ENCODE measurements around the gene STK10.
"Not testable (repeated sequence)": the region's sequence is repeated elsewhere in the genome, so short reads cannot be mapped to it uniquely, and the experiment has no call there.

Gene STK10

GRCh38 chr5:172166030-172166826 is 21.8 kb downstream of the STK10 start:
- H3K27ac ChIP-seq (ENCODE audit: low read depth in 2 of 2, low read length in 2 of 2) = no peak overlapping the region
- H3K36me3 ChIP-seq (ENCODE audit: control insufficient read depth in 2 of 2, insufficient read depth in 2 of 2, low read length in 2 of 2) = no peaks in the 10 kb centered on the region
- peaks cover 5 to 6% of the 10 kb centered on the region in 2 donors for H3K4me1 ChIP-seq (ENCODE audit: control insufficient read depth in 2 of 2, insufficient read depth in 2 of 2, low read length in 2 of 2)

GRCh38 chr5:172165465-172165864 is 22.6 kb downstream of the STK10 start:
- peaks cover 5 to 6% of the 10 kb centered on the region in 2 donors for H3K4me1 ChIP-seq (ENCODE audit: control insufficient read depth in 2 of 2, insufficient read depth in 2 of 2, low read length in 2 of 2)

More at GRCh38 chr5:172166030-172166826, 21.8 kb downstream of the STK10 start:
- no peaks in the 10 kb centered on the region for H3K27me3 ChIP-seq (ENCODE audit: control insufficient read depth in 2 of 2, insufficient read depth in 2 of 2, low read length in 2 of 2)
- no peak overlapping the region for H3K9ac ChIP-seq (ENCODE audit: low read depth in 1 of 2, low read length in 2 of 2)
- H3K9me3 ChIP-seq (ENCODE audit: control insufficient read depth in 2 of 2, low read length in 2 of 2) = no peaks in the 10 kb centered on the region
- H3K4me3 ChIP-seq (ENCODE audit: low read length in 2 of 2) = no peak overlapping the region

GRCh38 chr5:172164769-172165212 is 23.2 kb downstream of the STK10 start:
- Histone ChIP-seq H3K27ac (ENCODE audit: low read depth in 2 of 2, low read length in 2 of 2) (no peak overlapping the region), H3K36me3 (ENCODE audit: control insufficient read depth in 2 of 2, insufficient read depth in 2 of 2, low read length in 2 of 2) (no peaks in the 10 kb centered on the region), H3K4me3 (ENCODE audit: low read length in 2 of 2) (no peak overlapping the region), H3K27me3 (ENCODE audit: control insufficient read depth in 2 of 2, insufficient read depth in 2 of 2, low read length in 2 of 2) (no peaks in the 10 kb centered on the region), H3K9me3 (ENCODE audit: control insufficient read depth in 2 of 2, low read length in 2 of 2) (no peaks in the 10 kb centered on the region), H3K4me1 (ENCODE audit: control insufficient read depth in 2 of 2, insufficient read depth in 2 of 2, low read length in 2 of 2) (peaks cover 5 to 6% of the 10 kb centered on the region in 2 donors), H3K9ac (ENCODE audit: low read depth in 1 of 2, low read length in 2 of 2) (no peak overlapping the region)

More at GRCh38 chr5:172165465-172165864, 22.6 kb downstream of the STK10 start:
- Histone ChIP-seq H3K27ac (ENCODE audit: low read depth in 2 of 2, low read length in 2 of 2) (no peak overlapping the region), H3K27me3 (ENCODE audit: control insufficient read depth in 2 of 2, insufficient read depth in 2 of 2, low read length in 2 of 2) (no peaks in the 10 kb centered on the region), H3K36me3 (ENCODE audit: control insufficient read depth in 2 of 2, insufficient read depth in 2 of 2, low read length in 2 of 2) (no peaks in the 10 kb centered on the region), H3K4me3 (ENCODE audit: low read length in 2 of 2) (no peak overlapping the region), H3K9ac (ENCODE audit: low read depth in 1 of 2, low read length in 2 of 2) (no peak overlapping the region), H3K9me3 (ENCODE audit: control insufficient read depth in 2 of 2, low read length in 2 of 2) (no peaks in the 10 kb centered on the region)

- Histone ChIP-seq H3K4me3 (ENCODE audit: low read length in 2 of 2) (no peak overlapping the region), H3K36me3 (ENCODE audit: control insufficient read depth in 2 of 2, insufficient read depth in 2 of 2, low read length in 2 of 2) (no peaks in the 10 kb centered on the region), H3K9ac (ENCODE audit: low read depth in 1 of 2, low read length in 2 of 2) (no peak overlapping the region), H3K9me3 (ENCODE audit: control insufficient read depth in 2 of 2, low read length in 2 of 2) (no peaks in the 10 kb centered on the region), H3K4me1 (ENCODE audit: control insufficient read depth in 2 of 2, insufficient read depth in 2 of 2, low read length in 2 of 2) (peaks cover 4 to 6% of the 10 kb centered on the region in 2 donors), H3K27ac (ENCODE audit: low read depth in 2 of 2, low read length in 2 of 2) (no peak overlapping the region), H3K27me3 (ENCODE audit: control insufficient read depth in 2 of 2, insufficient read depth in 2 of 2, low read length in 2 of 2) (no peaks in the 10 kb centered on the region)
Observed at GRCh38 chr5:172163346-172163745, 24.7 kb downstream of the STK10 start.

GRCh38 chr5:172162987-172163343 is 25.1 kb downstream of the STK10 start:
- Histone ChIP-seq H3K9me3 (ENCODE audit: control insufficient read depth in 2 of 2, low read length in 2 of 2) (no peaks in the 10 kb centered on the region), H3K4me3 (ENCODE audit: low read length in 2 of 2) (no peak overlapping the region), H3K36me3 (ENCODE audit: control insufficient read depth in 2 of 2, insufficient read depth in 2 of 2, low read length in 2 of 2) (no peaks in the 10 kb centered on the region), H3K27ac (ENCODE audit: low read depth in 2 of 2, low read length in 2 of 2) (no peak overlapping the region), H3K27me3 (ENCODE audit: control insufficient read depth in 2 of 2, insufficient read depth in 2 of 2, low read length in 2 of 2) (no peaks in the 10 kb centered on the region), H3K4me1 (ENCODE audit: control insufficient read depth in 2 of 2, insufficient read depth in 2 of 2, low read length in 2 of 2) (peaks cover under 1 to 2% of the 10 kb centered on the region in 2 donors), H3K9ac (ENCODE audit: low read depth in 1 of 2, low read length in 2 of 2) (no peak overlapping the region)

GRCh38 chr5:172162323-172162986 is 25.6 kb downstream of the STK10 start:
- H3K27ac ChIP-seq (ENCODE audit: low read depth in 2 of 2, low read length in 2 of 2) = no peak overlapping the region
- H3K36me3 ChIP-seq (ENCODE audit: control insufficient read depth in 2 of 2, insufficient read depth in 2 of 2, low read length in 2 of 2) = no peaks in the 10 kb centered on the region
- H3K4me1 ChIP-seq (ENCODE audit: control insufficient read depth in 2 of 2, insufficient read depth in 2 of 2, low read length in 2 of 2) = no peaks in the 10 kb centered on the region
- no peaks in the 10 kb centered on the region for H3K27me3 ChIP-seq (ENCODE audit: control insufficient read depth in 2 of 2, insufficient read depth in 2 of 2, low read length in 2 of 2)
- H3K9me3 ChIP-seq (ENCODE audit: control insufficient read depth in 2 of 2, low read length in 2 of 2) = no peaks in the 10 kb centered on the region
- no peak overlapping the region for H3K4me3 ChIP-seq (ENCODE audit: low read length in 2 of 2)
- H3K9ac ChIP-seq (ENCODE audit: low read depth in 1 of 2, low read length in 2 of 2) = no peak overlapping the region

GRCh38 chr5:172160506-172160905 is 27.5 kb downstream of the STK10 start:
- H3K36me3 ChIP-seq (ENCODE audit: control insufficient read depth in 2 of 2, insufficient read depth in 2 of 2, low read length in 2 of 2) = peaks cover 0 to 8% of the 10 kb centered on the region in 2 donors
- H3K27ac ChIP-seq (ENCODE audit: low read depth in 2 of 2, low read length in 2 of 2) = no peak overlapping the region
- H3K9ac ChIP-seq (ENCODE audit: low read depth in 1 of 2, low read length in 2 of 2) = no peak overlapping the region
- no peaks in the 10 kb centered on the region for H3K9me3 ChIP-seq (ENCODE audit: control insufficient read depth in 2 of 2, low read length in 2 of 2)
- no peaks in the 10 kb centered on the region for H3K27me3 ChIP-seq (ENCODE audit: control insufficient read depth in 2 of 2, insufficient read depth in 2 of 2, low read length in 2 of 2)
- H3K4me3 ChIP-seq (ENCODE audit: low read length in 2 of 2) = no peak overlapping the region
- H3K4me1 ChIP-seq (ENCODE audit: control insufficient read depth in 2 of 2, insufficient read depth in 2 of 2, low read length in 2 of 2) = no peaks in the 10 kb centered on the region

- Histone ChIP-seq H3K4me1 (ENCODE audit: control insufficient read depth in 2 of 2, insufficient read depth in 2 of 2, low read length in 2 of 2) (no peaks in the 10 kb centered on the region), H3K9me3 (ENCODE audit: control insufficient read depth in 2 of 2, low read length in 2 of 2) (no peaks in the 10 kb centered on the region), H3K27me3 (ENCODE audit: control insufficient read depth in 2 of 2, insufficient read depth in 2 of 2, low read length in 2 of 2) (no peaks in the 10 kb centered on the region), H3K9ac (ENCODE audit: low read depth in 1 of 2, low read length in 2 of 2) (no peak overlapping the region), H3K4me3 (ENCODE audit: low read length in 2 of 2) (no peak overlapping the region), H3K36me3 (ENCODE audit: control insufficient read depth in 2 of 2, insufficient read depth in 2 of 2, low read length in 2 of 2) (peaks cover 6 to 11% of the 10 kb centered on the region in 2 donors), H3K27ac (ENCODE audit: low read depth in 2 of 2, low read length in 2 of 2) (no peak overlapping the region)
Observed at GRCh38 chr5:172159016-172159415, 29.0 kb downstream of the STK10 start.

GRCh38 chr5:172156541-172156994 is 31.5 kb downstream of the STK10 start:
- H3K27me3 ChIP-seq (ENCODE audit: control insufficient read depth in 2 of 2, insufficient read depth in 2 of 2, low read length in 2 of 2) = no peaks in the 10 kb centered on the region
- no peak overlapping the region for H3K4me3 ChIP-seq (ENCODE audit: low read length in 2 of 2)
- no peaks in the 10 kb centered on the region for H3K4me1 ChIP-seq (ENCODE audit: control insufficient read depth in 2 of 2, insufficient read depth in 2 of 2, low read length in 2 of 2)
- H3K9ac ChIP-seq (ENCODE audit: low read depth in 1 of 2, low read length in 2 of 2) = no peak overlapping the region
- H3K9me3 ChIP-seq (ENCODE audit: control insufficient read depth in 2 of 2, low read length in 2 of 2) = no peaks in the 10 kb centered on the region
- H3K27ac ChIP-seq (ENCODE audit: low read depth in 2 of 2, low read length in 2 of 2) = no peak overlapping the region
- H3K36me3 ChIP-seq (ENCODE audit: control insufficient read depth in 2 of 2, insufficient read depth in 2 of 2, low read length in 2 of 2) = peaks cover 7 to 20% of the 10 kb centered on the region in 2 donors

GRCh38 chr5:172155101-172155500 is 32.9 kb downstream of the STK10 start:
- H3K9ac ChIP-seq (ENCODE audit: low read depth in 1 of 2, low read length in 2 of 2); H3K4me3 ChIP-seq (ENCODE audit: low read length in 2 of 2); H3K4me1 ChIP-seq (ENCODE audit: control insufficient read depth in 2 of 2, insufficient read depth in 2 of 2, low read length in 2 of 2); H3K9me3 ChIP-seq (ENCODE audit: control insufficient read depth in 2 of 2, low read length in 2 of 2); H3K27ac ChIP-seq (ENCODE audit: low read depth in 2 of 2, low read length in 2 of 2); H3K27me3 ChIP-seq (ENCODE audit: control insufficient read depth in 2 of 2, insufficient read depth in 2 of 2, low read length in 2 of 2): not testable (repeated sequence)
- peaks cover 7 to 20% of the 10 kb centered on the region in 2 donors for H3K36me3 ChIP-seq (ENCODE audit: control insufficient read depth in 2 of 2, insufficient read depth in 2 of 2, low read length in 2 of 2)

All from mucosa of rectum (tissue), 2 donors.